Measurements from ENCODE around the gene CCR5AS.

CCR5AS gene

DNA sequence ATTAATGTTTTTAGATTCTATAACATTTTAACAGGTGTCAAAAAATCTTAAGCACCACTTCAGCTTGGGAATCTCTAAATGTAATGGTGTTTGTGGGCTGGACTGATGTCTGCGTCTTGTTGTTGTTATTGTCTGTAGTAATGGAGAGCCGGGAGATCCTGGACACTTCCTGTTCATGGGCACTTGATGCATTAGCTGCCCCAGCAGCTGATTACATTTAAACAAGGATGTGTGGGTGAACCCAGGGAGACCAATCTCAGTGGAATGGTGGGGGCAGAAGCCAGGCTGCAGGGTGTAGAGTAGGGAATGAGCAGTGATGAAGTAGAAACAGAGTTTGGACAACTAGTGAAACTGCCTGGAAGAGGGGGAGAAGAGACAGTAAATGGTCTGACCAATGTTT, 7.8 kb downstream of the CCR5AS start:
- no peaks in the 10 kb centered on the region for H3K27me3 ChIP-seq
- H3K36me3 ChIP-seq = no peaks in the 10 kb centered on the region
- no peak for TF ChIP-seq CTCF (IDR thresholded peaks at IDR 0.05)
- H3K27ac ChIP-seq = no peak overlapping the region
- no peak overlapping the region for H3K9ac ChIP-seq (ENCODE audit: low read depth in 2 of 2, low read length in 2 of 2)
- no peaks in the 10 kb centered on the region for H3K9me3 ChIP-seq
- H3K4me1 ChIP-seq = no peaks in the 10 kb centered on the region
- H3K4me3 ChIP-seq = no peak overlapping the region
- intact Hi-C loops (cut with DNase I) = no loop called here
- no peak for DNase-seq

- DNase-seq = no peak
- no peaks in the 10 kb centered on the region for H3K36me3 ChIP-seq
- no peaks in the 10 kb centered on the region for H3K4me1 ChIP-seq
- TF ChIP-seq CTCF (IDR thresholded peaks at IDR 0.05) = no peak
- H3K27me3 ChIP-seq = no peaks in the 10 kb centered on the region
- H3K27ac ChIP-seq = no peak overlapping the region
- H3K4me3 ChIP-seq = no peak overlapping the region
- H3K9ac ChIP-seq (ENCODE audit: low read depth in 2 of 2, low read length in 2 of 2) = no peak overlapping the region
- intact Hi-C loops (cut with DNase I) = no loop called here
- no peaks in the 10 kb centered on the region for H3K9me3 ChIP-seq
These were observed 8.5 kb downstream of the CCR5AS start for GRCh38 chr3:46398186-46398955.

DNA sequence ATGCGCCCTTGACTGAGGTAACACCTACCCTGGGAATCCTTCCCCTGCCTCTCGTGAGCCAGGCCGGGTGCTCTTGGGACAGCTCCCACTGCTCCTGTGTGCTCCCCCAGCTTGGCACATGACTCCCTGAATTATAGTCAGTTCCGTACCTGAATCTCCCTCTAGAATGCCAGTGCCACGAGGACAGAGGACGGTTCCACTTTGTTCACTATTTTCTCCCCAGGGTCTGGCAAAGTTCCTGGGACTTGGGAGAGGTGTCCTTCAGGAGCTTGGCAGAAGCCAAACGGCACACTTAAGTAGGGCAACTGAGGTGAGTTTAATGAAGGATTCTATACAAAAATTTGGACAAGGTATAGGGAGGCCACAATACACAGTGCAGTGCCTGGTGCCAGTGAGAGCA, 9.8 kb downstream of the CCR5AS start:
- no peaks in the 10 kb centered on the region for H3K4me1 ChIP-seq

DNA sequence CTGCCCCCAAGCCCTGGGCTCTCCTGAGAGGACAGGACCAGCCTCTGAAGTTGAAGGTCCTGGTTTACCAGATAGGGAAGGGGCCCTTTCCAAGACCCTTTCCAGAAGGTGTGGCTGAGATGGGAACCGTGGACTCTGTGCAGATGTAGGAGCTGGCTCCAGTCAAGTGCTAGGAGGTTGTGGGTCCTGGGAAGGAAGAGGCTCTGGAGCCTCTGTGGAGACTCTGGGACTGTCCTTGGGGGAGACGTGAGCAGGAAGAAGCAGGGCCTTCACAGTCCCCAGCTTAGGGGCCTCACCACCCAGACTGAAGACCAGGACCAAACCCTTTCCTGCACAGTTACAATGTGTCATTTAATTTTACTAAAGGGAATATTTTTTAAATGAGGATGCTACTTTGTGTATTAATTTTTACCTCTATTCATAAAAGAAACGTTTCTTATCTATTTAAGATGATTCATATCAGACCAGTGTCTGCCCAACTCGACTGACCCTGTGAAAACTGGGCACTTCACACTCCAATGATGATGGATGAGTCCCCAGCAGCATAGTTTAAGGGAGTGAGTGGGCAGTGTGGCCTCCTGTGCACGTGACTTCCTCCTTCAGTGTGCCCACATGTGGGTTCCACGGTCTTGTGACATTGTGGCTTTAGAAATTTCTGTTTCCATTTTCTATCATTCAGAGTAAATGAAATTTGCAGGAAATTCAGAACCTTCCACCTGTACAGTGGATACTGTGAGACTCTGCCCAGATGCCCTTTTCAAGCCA, 10.9 kb downstream of the CCR5AS start:
- H3K27ac ChIP-seq = no peak overlapping the region
- no peaks in the 10 kb centered on the region for H3K27me3 ChIP-seq
- no peak overlapping the region for H3K4me3 ChIP-seq
- no peaks in the 10 kb centered on the region for H3K4me1 ChIP-seq
- no peaks in the 10 kb centered on the region for H3K9me3 ChIP-seq
- DNase-seq = no peak
- TF ChIP-seq CTCF (IDR thresholded peaks at IDR 0.05) = no peak
- H3K9ac ChIP-seq (ENCODE audit: low read depth in 2 of 2, low read length in 2 of 2) = no peak overlapping the region
- H3K36me3 ChIP-seq = no peaks in the 10 kb centered on the region
- intact Hi-C loops (cut with DNase I) = no loop called here

More for the DNA sequence above, 9.8 kb downstream of the CCR5AS start:
- no peaks in the 10 kb centered on the region for H3K9me3 ChIP-seq
- no peaks in the 10 kb centered on the region for H3K36me3 ChIP-seq
- no peak overlapping the region for H3K27ac ChIP-seq
- DNase-seq = no peak
- no peak for TF ChIP-seq CTCF (IDR thresholded peaks at IDR 0.05)
- no peak overlapping the region for H3K4me3 ChIP-seq
- intact Hi-C loops (cut with DNase I) = no loop called here
- no peak overlapping the region for H3K9ac ChIP-seq (ENCODE audit: low read depth in 2 of 2, low read length in 2 of 2)
- H3K27me3 ChIP-seq = no peaks in the 10 kb centered on the region

DNA sequence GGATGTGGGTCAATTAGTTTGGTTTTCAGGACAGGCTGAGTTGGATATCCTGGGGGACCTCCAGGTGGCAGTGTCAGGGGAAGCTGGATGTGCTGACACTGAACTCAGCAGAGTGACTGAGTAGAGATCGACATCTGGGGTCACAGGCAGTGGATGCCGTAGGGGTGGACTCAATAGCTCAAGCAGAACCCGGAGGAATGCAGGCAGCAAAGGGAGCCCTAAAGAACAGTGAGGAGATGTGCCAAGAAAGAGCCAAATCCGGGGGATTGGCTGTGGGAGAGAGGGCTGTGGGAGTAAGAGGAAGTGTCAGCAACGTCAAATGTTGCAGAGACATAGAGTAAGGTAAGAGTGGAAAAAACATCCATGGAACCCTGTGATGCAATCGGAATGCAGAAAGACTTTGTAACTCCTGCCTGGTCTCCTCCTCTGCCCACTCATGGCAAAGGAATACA, 11.6 kb downstream of the CCR5AS start:
- intact Hi-C loops (cut with DNase I) = no loop called here
- DNase-seq = no peak
- no peak overlapping the region for H3K9ac ChIP-seq (ENCODE audit: low read depth in 2 of 2, low read length in 2 of 2)
- no peak for TF ChIP-seq CTCF (IDR thresholded peaks at IDR 0.05)
- H3K9me3 ChIP-seq = no peaks in the 10 kb centered on the region
- H3K36me3 ChIP-seq = no peaks in the 10 kb centered on the region
- no peaks in the 10 kb centered on the region for H3K27me3 ChIP-seq
- no peaks in the 10 kb centered on the region for H3K4me1 ChIP-seq
- H3K27ac ChIP-seq = no peak overlapping the region
- H3K4me3 ChIP-seq = no peak overlapping the region

Measured in colonic mucosa (tissue), 4 donors.